ENCODE data around the gene KIF16B. TPM values are rescaled to one million over a fixed set of nuclear protein-coding genes. Genes with fewer than 3 reads are reported as not detected.

The KIF16B gene
- total and polyA plus RNA-seq, 7 donors: 18.9 to 49.7 (median 22.4) TPM

DNA sequence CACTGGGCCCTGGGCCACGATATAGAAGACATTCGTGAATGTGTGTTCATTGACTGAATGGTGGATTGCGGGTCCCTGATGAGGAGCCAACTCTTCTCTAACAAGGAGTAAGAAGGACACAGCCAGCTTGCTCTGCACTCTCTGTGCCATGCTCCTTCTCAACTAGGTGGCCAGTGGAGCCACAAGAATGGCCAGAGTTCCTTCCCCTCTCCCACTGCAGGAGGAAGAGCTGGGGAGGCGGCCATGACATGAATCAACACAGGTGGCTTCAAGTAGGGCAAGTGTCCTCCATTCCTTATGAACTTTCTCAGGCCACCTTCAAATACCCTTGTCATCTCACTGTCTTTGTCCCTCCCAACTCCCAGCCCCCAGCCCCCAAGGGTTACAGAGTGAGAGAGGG is 305.7 kb downstream of the KIF16B start:
- intact Hi-C loops (cut with DNase I): no loop called here
- Histone ChIP-seq H3K4me1 (no peaks in the 10 kb centered on the region), H3K36me3 (peaks cover 0 to 15% (median 0%) of the 10 kb centered on the region in 4 donors), H3K27ac (no peak overlapping the region), H3K4me3 (no peak overlapping the region), H3K9me3 (peaks cover 0 to 11% (median 0%) of the 10 kb centered on the region in 4 donors), H3K27me3 (no peaks in the 10 kb centered on the region)
- DNase-seq: no peak
- TF ChIP-seq, protein P1, sequence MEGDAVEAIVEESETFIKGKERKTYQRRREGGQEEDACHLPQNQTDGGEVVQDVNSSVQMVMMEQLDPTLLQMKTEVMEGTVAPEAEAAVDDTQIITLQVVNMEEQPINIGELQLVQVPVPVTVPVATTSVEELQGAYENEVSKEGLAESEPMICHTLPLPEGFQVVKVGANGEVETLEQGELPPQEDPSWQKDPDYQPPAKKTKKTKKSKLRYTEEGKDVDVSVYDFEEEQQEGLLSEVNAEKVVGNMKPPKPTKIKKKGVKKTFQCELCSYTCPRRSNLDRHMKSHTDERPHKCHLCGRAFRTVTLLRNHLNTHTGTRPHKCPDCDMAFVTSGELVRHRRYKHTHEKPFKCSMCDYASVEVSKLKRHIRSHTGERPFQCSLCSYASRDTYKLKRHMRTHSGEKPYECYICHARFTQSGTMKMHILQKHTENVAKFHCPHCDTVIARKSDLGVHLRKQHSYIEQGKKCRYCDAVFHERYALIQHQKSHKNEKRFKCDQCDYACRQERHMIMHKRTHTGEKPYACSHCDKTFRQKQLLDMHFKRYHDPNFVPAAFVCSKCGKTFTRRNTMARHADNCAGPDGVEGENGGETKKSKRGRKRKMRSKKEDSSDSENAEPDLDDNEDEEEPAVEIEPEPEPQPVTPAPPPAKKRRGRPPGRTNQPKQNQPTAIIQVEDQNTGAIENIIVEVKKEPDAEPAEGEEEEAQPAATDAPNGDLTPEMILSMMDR (IDR thresholded peaks at IDR 0.05): no peak
- TF ChIP-seq POLR2A (IDR thresholded peaks at IDR 0.05) (no peak), POLR2AphosphoS5 (IDR thresholded peaks at IDR 0.05) (no peak), EP300 (IDR thresholded peaks at IDR 0.05) (no peak)
- WGBS, 2 donors: 95 to 96% methylated on average over 4 of the region's 4 CpGs

DNA sequence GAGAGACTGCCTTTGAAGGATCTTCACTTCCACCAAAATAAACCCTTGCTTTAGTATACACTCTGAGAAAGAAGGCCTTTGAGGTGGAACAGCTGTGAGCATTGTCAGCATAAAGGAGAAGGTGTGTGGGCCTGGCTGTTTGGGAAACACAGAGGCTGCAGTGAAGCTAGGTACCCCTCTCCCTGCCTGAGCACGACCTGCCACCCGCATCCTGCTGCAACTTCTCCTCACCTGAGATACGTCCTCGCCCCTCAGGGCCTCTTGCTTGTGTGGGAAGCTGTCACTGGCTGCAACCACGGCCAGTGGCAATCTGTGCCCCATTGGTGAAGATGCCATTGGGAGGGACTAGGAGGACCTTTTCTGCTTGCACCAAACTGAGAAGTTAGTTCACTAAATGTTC is 307.9 kb downstream of the KIF16B start:
- no peak overlapping the region for H3K4me3 ChIP-seq
- no peaks in the 10 kb centered on the region for H3K4me1 ChIP-seq
- no peak for DNase-seq
- no peak for TF ChIP-seq POLR2AphosphoS5 (IDR thresholded peaks at IDR 0.05)
- no peak for TF ChIP-seq POLR2A (IDR thresholded peaks at IDR 0.05)
- TF ChIP-seq EP300 (IDR thresholded peaks at IDR 0.05): no peak
- TF ChIP-seq, protein P1 (IDR thresholded peaks at IDR 0.05): no peak
- H3K27me3 ChIP-seq: no peaks in the 10 kb centered on the region
- 84 to 96% methylated on average over 5 of the region's 5 CpGs for WGBS, 2 donors
- intact Hi-C loops (cut with DNase I): no loop called here
- peaks cover 0 to 11% (median 0%) of the 10 kb centered on the region in 4 donors for H3K9me3 ChIP-seq
- no peaks in the 10 kb centered on the region for H3K36me3 ChIP-seq
- no peak overlapping the region for H3K27ac ChIP-seq

DNA sequence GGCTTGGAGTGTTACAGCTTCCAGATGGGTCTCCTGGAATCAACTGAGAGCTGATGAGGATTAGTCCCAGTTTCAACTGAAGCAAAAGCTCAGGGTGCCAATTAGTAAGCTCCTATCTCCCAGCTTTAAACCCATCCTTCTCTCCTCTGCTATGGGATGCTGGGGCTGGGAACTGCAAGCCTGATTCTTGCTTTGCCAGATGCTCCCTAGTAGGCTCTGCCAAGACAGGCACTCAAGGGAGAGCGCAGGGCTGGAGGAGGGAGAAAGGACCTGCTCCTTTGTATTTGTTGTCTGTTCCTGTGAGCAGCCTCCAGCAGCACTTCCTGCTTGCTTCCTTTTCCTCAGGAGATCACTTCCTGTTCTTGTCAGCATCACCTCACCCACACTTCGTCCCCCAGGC is 309.7 kb downstream of the KIF16B start:
- WGBS, 2 donors: 63 to 73% methylated on average over 2 of the region's 2 CpGs
- Histone ChIP-seq H3K27me3 (no peaks in the 10 kb centered on the region), H3K4me3 (no peak overlapping the region), H3K27ac (no peak overlapping the region), H3K36me3 (no peaks in the 10 kb centered on the region), H3K4me1 (no peaks in the 10 kb centered on the region), H3K9me3 (peaks cover 0 to 11% (median 0%) of the 10 kb centered on the region in 4 donors)
- TF ChIP-seq EP300 (IDR thresholded peaks at IDR 0.05) (no peak), POLR2A (IDR thresholded peaks at IDR 0.05) (no peak), POLR2AphosphoS5 (IDR thresholded peaks at IDR 0.05) (no peak)
- TF ChIP-seq, protein P1 (IDR thresholded peaks at IDR 0.05): no peak
- no peak for DNase-seq
- intact Hi-C loops (cut with DNase I): no loop called here

DNA sequence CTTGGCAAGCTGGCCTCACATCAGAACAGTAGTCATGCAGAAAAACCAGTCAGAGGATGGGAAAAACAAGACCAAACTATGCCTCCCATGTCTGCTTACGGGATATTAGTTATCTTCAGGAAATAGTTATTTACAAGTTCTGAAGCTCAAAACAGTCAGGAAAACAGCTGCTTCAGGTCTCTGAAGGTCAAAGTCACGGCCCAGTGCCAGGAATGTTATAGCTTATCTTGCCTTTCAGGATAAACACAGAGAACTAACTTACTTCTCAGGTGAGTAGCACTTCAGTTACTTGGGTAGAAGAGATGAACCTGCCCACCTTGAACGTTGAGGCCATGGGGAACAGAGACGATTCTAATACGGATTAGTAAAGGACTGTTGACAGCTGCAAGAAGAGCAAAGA is 310.7 kb downstream of the KIF16B start:
- Histone ChIP-seq H3K27ac (no peak overlapping the region), H3K9me3 (peaks cover 0 to 11% (median 0%) of the 10 kb centered on the region in 4 donors), H3K4me3 (no peak overlapping the region), H3K36me3 (no peaks in the 10 kb centered on the region), H3K27me3 (no peaks in the 10 kb centered on the region), H3K4me1 (no peaks in the 10 kb centered on the region)
- WGBS, 2 donors: 50 to 67% methylated on average over 5 of the region's 5 CpGs
- intact Hi-C loops (cut with DNase I): no loop called here
- TF ChIP-seq, protein P1 (IDR thresholded peaks at IDR 0.05): no peak
- TF ChIP-seq EP300 (IDR thresholded peaks at IDR 0.05) (no peak), POLR2AphosphoS5 (IDR thresholded peaks at IDR 0.05) (no peak)
- no peak for DNase-seq

DNA sequence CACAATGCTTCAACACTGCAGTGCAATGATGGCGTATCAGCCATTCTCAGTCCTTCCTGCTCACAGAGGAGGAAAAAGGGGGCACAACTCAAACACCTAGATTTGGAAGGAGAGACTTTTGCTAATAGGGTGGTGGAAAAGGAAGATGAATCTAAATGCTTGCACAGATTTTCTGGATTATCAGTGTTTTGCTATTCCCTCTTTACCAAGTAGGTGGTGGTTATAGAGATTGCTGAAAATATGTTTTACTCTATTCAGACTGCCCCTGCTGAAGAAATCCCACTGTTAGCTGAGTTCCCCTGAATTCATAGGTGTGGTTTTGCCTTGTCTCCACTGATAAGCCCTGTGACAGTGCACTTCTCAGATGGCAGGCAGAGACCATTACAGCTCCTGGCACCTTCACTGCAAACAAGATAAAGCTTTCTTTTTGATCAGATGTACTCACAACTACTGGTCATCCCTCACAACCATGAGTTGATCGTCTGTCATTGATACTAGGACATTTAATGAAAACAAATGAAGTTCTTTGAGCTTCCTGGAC is 311.4 kb downstream of the KIF16B start:
- DNase-seq: no peak
- Histone ChIP-seq H3K36me3 (no peaks in the 10 kb centered on the region), H3K9me3 (peaks cover 0 to 8% (median 0%) of the 10 kb centered on the region in 4 donors), H3K27me3 (no peaks in the 10 kb centered on the region), H3K4me1 (no peaks in the 10 kb centered on the region), H3K4me3 (no peak overlapping the region), H3K27ac (no peak overlapping the region)
- intact Hi-C loops (cut with DNase I): no loop called here
- TF ChIP-seq POLR2AphosphoS5 (IDR thresholded peaks at IDR 0.05): no peak
- TF ChIP-seq EP300 (IDR thresholded peaks at IDR 0.05): no peak
- no peak for TF ChIP-seq POLR2A (IDR thresholded peaks at IDR 0.05)
- TF ChIP-seq, protein P1 (IDR thresholded peaks at IDR 0.05): no peak
- WGBS, 2 donors: 67 to 76% methylated on average over 2 of the region's 2 CpGs

Measured in sigmoid colon (tissue), 7 donors.